ENCODE measurements around the gene EIF4E3.

The EIF4E3 gene

GRCh38 chr3:71754610-71755253, 29.5 kb upstream of the EIF4E3 start:
- no peak for DNase-seq (ENCODE audit: low read depth)
- H3K4me3 ChIP-seq (ENCODE audit: low read depth, low read length): no peak overlapping the region
- TF ChIP-seq, protein P1, sequence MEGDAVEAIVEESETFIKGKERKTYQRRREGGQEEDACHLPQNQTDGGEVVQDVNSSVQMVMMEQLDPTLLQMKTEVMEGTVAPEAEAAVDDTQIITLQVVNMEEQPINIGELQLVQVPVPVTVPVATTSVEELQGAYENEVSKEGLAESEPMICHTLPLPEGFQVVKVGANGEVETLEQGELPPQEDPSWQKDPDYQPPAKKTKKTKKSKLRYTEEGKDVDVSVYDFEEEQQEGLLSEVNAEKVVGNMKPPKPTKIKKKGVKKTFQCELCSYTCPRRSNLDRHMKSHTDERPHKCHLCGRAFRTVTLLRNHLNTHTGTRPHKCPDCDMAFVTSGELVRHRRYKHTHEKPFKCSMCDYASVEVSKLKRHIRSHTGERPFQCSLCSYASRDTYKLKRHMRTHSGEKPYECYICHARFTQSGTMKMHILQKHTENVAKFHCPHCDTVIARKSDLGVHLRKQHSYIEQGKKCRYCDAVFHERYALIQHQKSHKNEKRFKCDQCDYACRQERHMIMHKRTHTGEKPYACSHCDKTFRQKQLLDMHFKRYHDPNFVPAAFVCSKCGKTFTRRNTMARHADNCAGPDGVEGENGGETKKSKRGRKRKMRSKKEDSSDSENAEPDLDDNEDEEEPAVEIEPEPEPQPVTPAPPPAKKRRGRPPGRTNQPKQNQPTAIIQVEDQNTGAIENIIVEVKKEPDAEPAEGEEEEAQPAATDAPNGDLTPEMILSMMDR (IDR thresholded peaks at IDR 0.05; ENCODE audit: control insufficient read depth, extremely low read depth, insufficient read depth): no peak

GRCh38 chr3:71753701-71754609, 28.8 kb upstream of the EIF4E3 start, which contains the start of gene GPR27:
Gene GPR27 (plus strand): TSS chr3:71753855. CDS start chr3:71754050, 195 bp downstream.
- TF ChIP-seq, protein P1 (IDR thresholded peaks at IDR 0.05; ENCODE audit: control insufficient read depth, extremely low read depth, insufficient read depth): no peak
- peak within 1 kb of the TSS; percentile 36 for H3K4me3 ChIP-seq (ENCODE audit: low read depth, low read length)
- peak; percentile 8 for DNase-seq (ENCODE audit: low read depth)

GRCh38 chr3:71752831-71753700, 27.9 kb upstream of the EIF4E3 start:
- peak overlapping the region; percentile 21; the same call in 1 of the 2 replicates for H3K4me3 ChIP-seq (ENCODE audit: low read depth, low read length)
- TF ChIP-seq, protein P1 (IDR thresholded peaks at IDR 0.05; ENCODE audit: control insufficient read depth, extremely low read depth, insufficient read depth): no peak
- DNase-seq (ENCODE audit: low read depth): no peak

DNA sequence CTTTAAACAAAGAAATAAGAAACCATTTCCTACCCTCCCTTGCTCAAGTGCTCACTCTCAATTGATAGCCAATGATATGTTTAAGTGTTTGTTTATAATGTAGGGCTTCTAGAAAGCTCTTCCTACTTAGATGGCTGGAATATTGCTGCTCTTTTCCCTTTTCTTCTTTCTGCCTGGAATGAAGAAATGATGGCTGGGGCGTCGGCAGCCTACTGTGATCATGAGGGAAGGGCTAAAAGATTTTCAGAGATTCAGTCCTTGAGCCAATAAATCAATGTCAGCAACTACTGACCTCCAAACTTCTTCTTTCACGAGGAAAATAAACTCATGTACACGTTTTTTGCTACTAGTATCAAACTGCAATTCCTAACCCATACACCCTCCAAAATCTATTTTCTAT, 26.4 kb upstream of the EIF4E3 start:
- no peak for DNase-seq (ENCODE audit: low read depth)
- no peak overlapping the region for H3K4me3 ChIP-seq (ENCODE audit: low read depth, low read length)
- TF ChIP-seq, protein P1 (IDR thresholded peaks at IDR 0.05; ENCODE audit: control insufficient read depth, extremely low read depth, insufficient read depth): no peak

- TF ChIP-seq, protein P1 (IDR thresholded peaks at IDR 0.05; ENCODE audit: control insufficient read depth, extremely low read depth, insufficient read depth): no peak
- DNase-seq (ENCODE audit: low read depth): no peak
- H3K4me3 ChIP-seq (ENCODE audit: low read depth, low read length): no peak overlapping the region
These were observed 19.5 kb upstream of the EIF4E3 start for GRCh38 chr3:71744738-71745137.

DNA sequence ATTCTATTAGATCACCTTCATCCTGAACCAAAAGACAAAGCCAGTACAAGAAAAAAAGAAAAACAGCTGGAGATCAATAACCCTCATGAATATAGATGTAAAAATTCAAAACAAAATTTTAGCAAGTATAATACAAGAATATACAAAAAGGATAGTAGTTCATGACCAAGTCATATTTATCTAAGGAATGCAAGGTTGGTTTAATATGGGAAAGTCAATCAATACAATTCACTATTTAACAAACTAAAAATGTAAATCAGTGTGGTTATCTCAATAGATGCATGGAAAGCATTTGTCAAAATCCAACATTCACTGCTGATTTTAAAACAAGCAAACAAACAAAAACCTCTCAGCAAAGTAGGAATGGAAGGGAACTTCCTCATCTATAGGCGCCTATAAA, 17.4 kb upstream of the EIF4E3 start:
- TF ChIP-seq, protein P1 (IDR thresholded peaks at IDR 0.05; ENCODE audit: control insufficient read depth, extremely low read depth, insufficient read depth): no peak
- DNase-seq (ENCODE audit: low read depth): no peak
- H3K4me3 ChIP-seq (ENCODE audit: low read depth, low read length): no peak overlapping the region

All from LNCaP clone FGC (cell line).